Measurements from ENCODE around the gene ARHGAP22.

GRCh38 chr10:48506147-48506917 lies 98.5 kb downstream of the ARHGAP22 start:
- TF ChIP-seq CTCF (IDR thresholded peaks at IDR 0.05 in 2 of 3, conservative IDR thresholded peaks at IDR 0.05 in 1 of 3; ENCODE audit: borderline replicate concordance in 1 of 3, insufficient read depth in 1 of 3, low read depth in 2 of 3, low read length in 2 of 3), result peak; percentile 68 to 98 (median 70)
- no peak for TF ChIP-seq EZH2phosphoT487 (IDR thresholded peaks at IDR 0.05; ENCODE audit: borderline replicate concordance)
- TF ChIP-seq EZH2 (IDR thresholded peaks at IDR 0.05), result no peak
- TF ChIP-seq RAD21 (IDR thresholded peaks at IDR 0.05; ENCODE audit: low read depth), result peak; percentile 85
- no peak for TF ChIP-seq YY1 (IDR thresholded peaks at IDR 0.05; ENCODE audit: extremely low read depth, insufficient replicate concordance, low read depth, low read length)
- no peak for TF ChIP-seq POLR2A (IDR thresholded peaks at IDR 0.05; ENCODE audit: borderline replicate concordance, extremely low read depth, insufficient read depth, insufficient read length)

Measured in HCT116 (cell line).